C4-2B (cell line): ENCODE results near the gene FBRS.
"Not testable (repeated sequence)": the region's sequence is repeated elsewhere in the genome, so short reads cannot be mapped to it uniquely, and the experiment has no call there.

Source experiments
- H3K27ac ChIP-seq: fragments of 450-650 bp; 2 replicates; pipeline ENCODE4 v1.5.1; 2017
- CTCF ChIP-seq: fragments of 450-650 bp; conservative IDR thresholded peaks from 2 replicates; pipeline ENCODE4 v1.5.1; 2017; ENCODE audit warnings: mild to moderate bottlenecking
- ZFX ChIP-seq: fragments of 450-650 bp; IDR thresholded peaks from 2 replicates; pipeline ENCODE4 v1.6.1; 2017

FBRS gene

GRCh38 chr16:30697264-30698138 is 39.3 kb downstream of the FBRS start:
- peak overlapping the region; percentile 100 for H3K27ac ChIP-seq
- TF ChIP-seq ZFX = no peak
- no peak for TF ChIP-seq CTCF

GRCh38 chr16:30698139-30698815 is 40.0 kb downstream of the FBRS start:
- TF ChIP-seq CTCF = no peak
- TF ChIP-seq ZFX = peak; percentile 40; the same call in 1 of the 2 replicates
- H3K27ac ChIP-seq = peak overlapping the region; percentile 100

- TF ChIP-seq ZFX (0 out of 2 replicates have a peak, but pooled peaks have one; percentile 26), CTCF (no peak)
- H3K27ac ChIP-seq = peak within 1 kb of the TSS; percentile 100
Measured at GRCh38 chr16:30698816-30699614, 40.8 kb downstream of the FBRS start, which contains the start of gene SRCAP. Gene SRCAP, plus strand, starts transcription at chr16:30699171. Its CDS starts 1,654 bp downstream, at chr16:30700825.

- peak overlapping the region; percentile 100 for H3K27ac ChIP-seq
- TF ChIP-seq ZFX (peak; percentile 25; the same call in 1 of the 2 replicates), CTCF (no peak)
Measured at GRCh38 chr16:30699615-30700099, 41.4 kb downstream of the FBRS start.

GRCh38 chr16:30700491-30700890 is 42.3 kb downstream of the FBRS start:
- no peak overlapping the region for H3K27ac ChIP-seq
- TF ChIP-seq CTCF = no peak

- no peak overlapping the region for H3K27ac ChIP-seq
- no peak for TF ChIP-seq ZFX
- no peak for TF ChIP-seq CTCF
Measured at GRCh38 chr16:30700971-30701370, 42.7 kb downstream of the FBRS start.

GRCh38 chr16:30703071-30703470 is 44.8 kb downstream of the FBRS start:
- H3K27ac ChIP-seq = not testable (repeated sequence)
